Stimulated activated CD8-positive, alpha-beta memory T cell treated with anti-CD3 and anti-CD28 coated beads, Interleukin-15, amount 100 ng/mL, for 48 hours (primary cell): Measurements from ENCODE around the gene SURF1.

Experiments
- DNase-seq, 2 donors: peaks; one replicate each; pipeline ENCODE4 v3.0.0-alpha.2; 2020; ENCODE audit warnings: low read depth in 2 of 2

SURF1 gene

DNA sequence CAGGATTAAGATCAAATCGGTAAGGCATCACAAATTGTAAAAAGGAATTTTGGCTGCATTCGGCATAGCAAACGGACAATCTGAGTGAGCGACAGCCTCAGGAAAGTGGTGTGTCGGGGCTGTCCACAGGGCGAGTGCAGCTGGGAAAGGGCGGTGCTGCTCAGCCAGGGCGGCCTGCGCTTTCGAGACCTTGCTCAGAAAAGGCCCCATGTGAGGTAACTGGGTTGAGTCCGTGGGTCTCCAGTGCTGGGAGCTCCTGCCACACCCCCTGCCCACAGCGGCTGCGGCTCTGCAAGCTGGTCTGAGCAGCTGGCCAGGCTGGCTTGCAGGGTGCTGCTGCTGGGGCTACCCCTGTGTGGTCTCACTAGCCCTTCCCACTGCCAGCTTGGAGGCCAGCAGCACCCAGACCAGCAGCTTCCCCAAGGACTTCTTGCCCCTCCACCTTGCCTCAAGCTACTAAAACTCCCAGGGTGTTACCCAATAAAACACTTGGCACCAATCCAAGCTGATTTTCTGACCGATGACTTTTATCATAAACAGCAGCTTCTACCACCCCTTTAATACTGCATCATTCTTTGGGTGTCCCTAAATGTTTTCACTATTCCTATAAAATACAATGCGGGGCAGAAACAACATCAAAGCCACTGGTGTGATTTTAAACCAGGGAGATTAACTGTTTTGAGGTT, 6.2 kb upstream of the SURF1 start:
- no peak for DNase-seq

DNA sequence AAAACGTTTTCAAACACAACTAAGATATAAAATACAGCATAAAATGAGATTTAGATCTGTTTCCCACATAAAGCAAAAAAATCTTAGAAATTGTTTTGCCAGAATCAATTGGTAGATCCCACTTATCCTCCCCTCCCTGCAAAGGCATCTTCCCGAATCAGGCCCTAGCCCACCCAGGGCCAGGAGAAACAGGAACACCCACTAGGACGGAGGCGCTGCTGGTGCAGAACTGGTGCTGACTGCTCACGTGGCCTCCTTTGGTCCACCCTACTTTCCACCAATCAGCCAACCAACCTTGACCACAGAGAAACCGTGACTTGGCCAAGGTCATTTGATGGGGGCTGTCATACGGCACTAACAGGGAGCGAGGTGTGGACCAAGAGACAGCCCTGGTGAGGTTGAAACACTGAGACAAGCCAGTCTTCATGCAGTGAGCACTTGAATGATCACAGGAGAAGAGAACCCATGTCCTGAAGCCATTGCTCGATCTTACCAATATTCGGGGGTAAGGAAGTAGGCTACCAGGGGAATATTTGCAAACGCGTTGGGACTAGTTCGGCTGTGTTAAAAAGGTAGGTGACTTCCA, 5.3 kb upstream of the SURF1 start:
- DNase-seq: no peak

GRCh38 chr9:133360400-133361393, 4.4 kb upstream of the SURF1 start:
- DNase-seq: no peak

- DNase-seq: no peak
Observed at GRCh38 chr9:133359399-133360175, 3.3 kb upstream of the SURF1 start.

GRCh38 chr9:133357656-133358055, 1.4 kb upstream of the SURF1 start:
- DNase-seq: no peak

GRCh38 chr9:133355881-133356357, 368 bp downstream of the SURF1 start:
- DNase-seq: no peak

- no peak for DNase-seq
Observed at GRCh38 chr9:133354766-133355165, 1.5 kb downstream of the SURF1 start.

GRCh38 chr9:133353548-133353947, 2.7 kb downstream of the SURF1 start:
- DNase-seq: no peak

DNA sequence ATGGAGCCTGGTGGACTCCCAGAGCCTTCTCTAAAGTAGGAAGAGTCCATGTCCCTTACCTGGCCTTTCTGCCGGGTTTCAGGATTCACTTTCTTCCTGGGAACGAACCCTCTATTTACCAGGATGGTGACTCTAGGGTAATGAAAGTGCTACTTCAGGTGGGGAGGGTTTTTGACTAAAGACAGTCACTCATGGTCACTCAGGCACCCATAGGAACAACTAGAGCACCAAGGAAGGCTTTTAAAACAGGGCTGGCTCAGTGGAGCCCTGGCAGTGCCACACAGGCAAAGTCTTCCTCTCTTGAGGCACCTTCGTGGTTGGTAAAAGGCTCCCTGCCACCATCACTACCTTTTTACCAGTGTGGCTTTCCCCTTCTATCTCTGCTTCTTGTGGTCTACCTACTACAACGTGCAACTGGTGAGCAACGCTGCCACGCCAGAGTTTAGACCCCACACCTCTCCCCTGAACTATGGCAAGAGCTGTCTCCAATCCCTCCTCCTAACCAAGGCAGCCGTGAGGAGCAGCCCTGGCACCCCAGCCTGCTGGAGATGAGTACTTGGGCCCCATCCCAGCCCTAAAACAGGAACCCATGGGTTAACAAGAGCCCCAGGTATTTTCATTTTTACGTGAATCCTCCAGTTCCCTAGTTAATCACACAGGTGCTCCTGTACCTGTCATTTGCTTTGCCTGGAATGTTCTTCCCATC, 3.5 kb downstream of the SURF1 start:
- DNase-seq: no peak

- no peak for DNase-seq
Observed at GRCh38 chr9:133351908-133352634, 4.2 kb downstream of the SURF1 start.

GRCh38 chr9:133351526-133351907, 4.8 kb downstream of the SURF1 start:
- no peak for DNase-seq

DNA sequence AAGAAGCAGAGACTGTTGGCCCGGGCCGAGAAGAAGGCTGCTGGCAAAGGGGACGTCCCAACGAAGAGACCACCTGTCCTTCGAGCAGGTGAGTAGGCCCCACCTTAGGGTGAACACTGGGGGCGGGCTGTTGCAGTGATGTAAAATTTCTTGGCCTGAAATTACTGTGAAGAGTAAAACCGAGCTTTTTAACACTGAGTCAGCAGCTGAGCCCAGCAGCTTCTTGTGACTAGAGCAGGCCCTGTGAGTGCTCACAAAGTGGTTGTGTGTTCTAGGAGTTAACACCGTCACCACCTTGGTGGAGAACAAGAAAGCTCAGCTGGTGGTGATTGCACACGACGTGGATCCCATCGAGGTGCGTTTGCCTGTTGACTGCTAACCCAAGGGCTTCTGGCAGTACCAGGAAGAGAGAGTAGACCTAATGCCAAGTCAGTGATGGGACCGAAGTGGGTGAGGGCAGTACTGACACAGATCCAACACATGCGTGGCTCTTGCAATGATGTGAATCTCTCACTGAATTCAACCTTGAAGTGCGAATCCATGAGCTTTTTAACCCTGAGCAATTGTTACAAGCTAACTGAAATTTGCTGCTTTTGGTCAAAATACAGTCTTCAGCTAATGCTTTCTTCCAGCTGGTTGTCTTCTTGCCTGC, 6.2 kb downstream of the SURF1 start:
- DNase-seq: no peak

DNA sequence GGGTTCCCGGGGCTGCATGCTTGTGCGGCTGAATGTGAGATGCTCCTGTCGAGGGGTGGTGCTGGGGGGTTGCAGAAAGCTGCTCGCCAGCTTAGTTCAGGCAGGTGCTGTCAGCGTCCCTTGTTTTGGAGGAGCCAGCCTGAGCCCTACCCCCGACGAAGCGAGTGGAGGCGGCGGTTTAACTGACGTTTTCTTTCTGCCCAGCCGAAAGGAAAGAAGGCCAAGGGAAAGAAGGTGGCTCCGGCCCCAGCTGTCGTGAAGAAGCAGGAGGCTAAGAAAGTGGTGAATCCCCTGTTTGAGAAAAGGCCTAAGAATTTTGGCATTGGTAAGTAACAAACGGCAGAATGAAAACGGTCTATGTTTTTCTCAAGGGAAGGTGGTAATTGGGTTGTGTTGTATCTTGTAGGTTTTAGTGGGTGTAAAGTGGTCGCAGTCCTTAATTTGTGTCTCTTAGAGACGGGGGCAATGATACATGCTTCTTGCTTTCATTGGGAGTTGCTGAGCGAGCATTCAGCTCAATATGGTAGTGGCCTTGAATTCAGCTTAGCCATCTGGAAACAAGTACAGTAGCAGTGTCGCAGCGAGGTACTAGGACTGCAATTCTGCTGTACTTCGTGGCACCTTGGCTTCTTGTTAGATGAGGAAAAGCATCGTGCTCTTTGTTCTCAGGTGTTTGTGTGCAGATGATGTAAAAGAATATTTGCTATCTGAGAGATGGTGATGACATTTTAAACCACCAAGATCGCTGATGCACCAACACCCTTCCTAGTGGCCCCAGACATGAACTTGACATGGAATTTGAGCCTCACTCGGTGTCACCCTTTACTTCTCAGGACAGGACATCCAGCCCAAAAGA, 7.3 kb downstream of the SURF1 start:
- DNase-seq: no peak

DNA sequence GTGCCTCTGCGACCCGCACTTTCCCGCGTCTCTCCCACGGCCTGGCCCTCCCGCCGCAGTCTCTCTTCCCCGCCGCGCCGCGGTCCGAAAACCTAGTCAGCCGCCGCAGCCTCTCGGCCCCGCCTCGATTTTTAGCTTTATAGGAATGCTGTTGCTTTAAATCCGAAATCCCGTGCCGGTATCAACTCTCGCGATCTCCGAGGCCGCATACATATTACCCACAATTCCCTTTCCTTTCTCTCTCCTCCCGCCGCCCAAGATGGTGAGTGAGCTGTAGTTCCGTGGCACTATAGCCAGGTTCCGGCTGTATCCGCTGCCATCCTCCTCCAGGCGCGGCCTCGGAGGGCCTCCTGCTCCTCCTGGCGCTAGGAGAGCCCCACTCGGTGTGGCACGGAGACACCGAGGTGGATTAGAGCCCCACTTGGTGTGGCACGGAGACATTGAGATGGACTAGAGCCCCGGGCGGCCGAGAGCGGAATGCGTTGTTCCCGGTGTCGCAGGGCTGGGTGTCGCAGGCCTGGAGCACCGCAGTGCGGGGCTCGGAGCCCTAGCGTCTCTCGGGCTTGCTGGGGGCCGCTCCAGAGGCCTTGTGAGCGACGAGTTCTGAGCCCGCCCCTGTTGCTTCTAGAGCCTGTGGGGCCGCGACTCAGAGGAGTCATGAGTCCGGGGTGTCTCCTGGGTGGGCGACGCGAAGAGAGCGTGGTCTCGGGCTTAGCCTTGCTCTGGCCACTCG, 8.1 kb downstream of the SURF1 start, which contains the start of the genes MED22 and RPL7A:
MED22 (minus strand) TSS at position 147 of the 733 bp plus-strand sequence. CDS start 1,469 bp downstream, outside the sequence.
RPL7A (plus strand) TSS at position 234 of the 733 bp plus-strand sequence; CDS start at position 260, 26 bp downstream.
- peak; percentile 84 to 90 for DNase-seq

GRCh38 chr9:133347515-133347984, 8.7 kb downstream of the SURF1 start:
- no peak for DNase-seq

DNA sequence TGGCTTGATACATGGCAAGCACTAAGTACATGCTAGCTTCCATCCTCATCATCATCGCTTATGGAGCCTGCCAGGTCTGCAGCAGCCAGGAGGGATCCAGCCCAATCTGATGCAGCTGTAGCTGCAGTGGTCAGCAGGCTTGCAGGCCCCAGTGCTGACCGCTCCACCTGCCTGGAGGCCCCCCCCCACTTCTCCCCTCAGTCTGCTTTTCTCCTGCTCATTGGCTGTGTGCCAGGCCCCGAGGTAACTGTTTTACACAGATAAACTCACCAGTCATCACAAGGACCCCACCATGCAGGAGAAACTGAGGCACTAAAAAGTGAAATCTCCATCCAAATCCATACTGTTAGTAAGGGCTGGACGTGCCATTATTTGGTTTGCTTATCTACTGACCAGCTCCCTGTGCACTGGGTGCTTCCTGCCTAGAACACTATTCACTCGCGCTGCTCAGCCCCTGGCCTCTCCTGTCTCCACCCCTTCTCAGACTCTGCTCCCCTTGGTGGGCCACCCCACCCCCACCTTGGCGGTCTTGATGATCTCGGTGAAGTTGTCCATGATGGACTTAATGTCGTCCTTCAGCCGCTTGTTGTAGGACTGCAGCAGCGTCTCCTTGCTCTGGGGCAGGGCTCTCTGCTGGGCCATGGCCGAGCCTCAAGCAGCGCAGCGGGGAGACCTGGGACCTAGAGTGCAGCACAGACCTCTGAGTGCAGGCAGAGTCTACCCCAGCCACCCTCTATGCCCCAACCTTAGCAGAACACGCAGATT, 10.1 kb downstream of the SURF1 start:
- DNase-seq: no peak

GRCh38 chr9:133345596-133345995, 10.7 kb downstream of the SURF1 start:
- no peak for DNase-seq
